PC-3 (cell line): ENCODE data around the gene LRP2.

Experiments
- CTCF ChIP-seq: fragments of 300-600 bp; sonication (generic); conservative IDR thresholded peaks from 2 replicates; pipeline ENCODE4 v1.5.1; 2017; ENCODE audit warnings: antibody characterized with exemption, low read depth, mild to moderate bottlenecking, low read length
- EZH2 ChIP-seq: fragments of 300-600 bp; sonication (generic); IDR thresholded peaks from one replicate; pipeline ENCODE4 v1.6.1; 2017; ENCODE audit warnings: antibody characterized with exemption, mild to moderate bottlenecking, low read length; ENCODE audit not compliant: unreplicated experiment
- EZH2phosphoT487 ChIP-seq: fragments of 300-600 bp; sonication (generic); IDR thresholded peaks from 2 replicates; pipeline ENCODE4 v1.6.1; 2018; ENCODE audit warnings: mild to moderate bottlenecking, antibody characterized with exemption, low read length, borderline replicate concordance

- no peak for TF ChIP-seq CTCF
- TF ChIP-seq EZH2, result no peak
- TF ChIP-seq EZH2phosphoT487, result no peak
Measured at GRCh38 chr2:169159686-169160085, 202.6 kb downstream of the LRP2 start.
